ENCODE measurements around the gene UBE2Q1. TPM values are rescaled to one million over a fixed set of nuclear protein-coding genes. Genes with fewer than 3 reads are reported as not detected.

Gene UBE2Q1
- total RNA-seq, 1 experiment from 2014 or later = 62.7 TPM

GRCh38 chr1:154578058-154578418, 19.6 kb upstream of the UBE2Q1 start:
- no peak for ATAC-seq
- ChIA-PET CTCF (interaction anchor here (1.2 to 1.4 kb wide), 2 partner anchors 18 to 31 kb away, joined by 4 to 5 read pairs; no protein-coding TSS in a partner anchor), POLR2A (interaction anchor here (1.8 kb wide), 1 partner anchor 11 kb away, joined by 5 read pairs; the partner anchor contains the start of gene CHRNB2)
- no peaks in the 10 kb centered on the region for H3K9me3 Mint-ChIP-seq
- H3K4me3 Mint-ChIP-seq = no peak overlapping the region
- TF ChIP-seq GRHL2 (CRISPR knock-in tag; IDR thresholded peaks at IDR 0.05; ENCODE audit: insufficient replicate concordance, severe bottlenecking) = no peak
- no peak for TF ChIP-seq ATF6 (CRISPR knock-in tag; IDR thresholded peaks at IDR 0.05)
- TF ChIP-seq CREM (CRISPR knock-in tag; IDR thresholded peaks at IDR 0.05) = no peak
- no peak for TF ChIP-seq E2F4 (CRISPR knock-in tag; IDR thresholded peaks at IDR 0.05; ENCODE audit: borderline replicate concordance, low read depth)
- no peak for TF ChIP-seq ZNF416 (CRISPR knock-in tag; IDR thresholded peaks at IDR 0.05)
- TF ChIP-seq SP1 (CRISPR knock-in tag; conservative IDR thresholded peaks at IDR 0.05) = no peak
- TF ChIP-seq KAT7 (CRISPR knock-in tag; IDR thresholded peaks at IDR 0.05; ENCODE audit: borderline replicate concordance) = no peak
- no peak for TF ChIP-seq IRF2 (CRISPR knock-in tag; IDR thresholded peaks at IDR 0.05; ENCODE audit: borderline replicate concordance, low read depth)
- TF ChIP-seq ZNF532 (CRISPR knock-in tag; IDR thresholded peaks at IDR 0.05; ENCODE audit: borderline replicate concordance) = no peak
- TF ChIP-seq USF1 (CRISPR knock-in tag; IDR thresholded peaks at IDR 0.05) = no peak
- TF ChIP-seq PRDM15 (CRISPR knock-in tag; IDR thresholded peaks at IDR 0.05) = no peak
- H3K27me3 Mint-ChIP-seq (ENCODE audit: low read depth) = no peaks in the 10 kb centered on the region
- peaks cover 6% of the 10 kb centered on the region for H3K4me1 Mint-ChIP-seq
- peaks cover 31% of the 10 kb centered on the region for H3K36me3 Mint-ChIP-seq
- DNase-seq (ENCODE audit: low spot score) = no peak
- H3K27ac Mint-ChIP-seq = no peak overlapping the region

All from WTC11 (cell line).